ENCODE results near the gene RPP25.

DNA sequence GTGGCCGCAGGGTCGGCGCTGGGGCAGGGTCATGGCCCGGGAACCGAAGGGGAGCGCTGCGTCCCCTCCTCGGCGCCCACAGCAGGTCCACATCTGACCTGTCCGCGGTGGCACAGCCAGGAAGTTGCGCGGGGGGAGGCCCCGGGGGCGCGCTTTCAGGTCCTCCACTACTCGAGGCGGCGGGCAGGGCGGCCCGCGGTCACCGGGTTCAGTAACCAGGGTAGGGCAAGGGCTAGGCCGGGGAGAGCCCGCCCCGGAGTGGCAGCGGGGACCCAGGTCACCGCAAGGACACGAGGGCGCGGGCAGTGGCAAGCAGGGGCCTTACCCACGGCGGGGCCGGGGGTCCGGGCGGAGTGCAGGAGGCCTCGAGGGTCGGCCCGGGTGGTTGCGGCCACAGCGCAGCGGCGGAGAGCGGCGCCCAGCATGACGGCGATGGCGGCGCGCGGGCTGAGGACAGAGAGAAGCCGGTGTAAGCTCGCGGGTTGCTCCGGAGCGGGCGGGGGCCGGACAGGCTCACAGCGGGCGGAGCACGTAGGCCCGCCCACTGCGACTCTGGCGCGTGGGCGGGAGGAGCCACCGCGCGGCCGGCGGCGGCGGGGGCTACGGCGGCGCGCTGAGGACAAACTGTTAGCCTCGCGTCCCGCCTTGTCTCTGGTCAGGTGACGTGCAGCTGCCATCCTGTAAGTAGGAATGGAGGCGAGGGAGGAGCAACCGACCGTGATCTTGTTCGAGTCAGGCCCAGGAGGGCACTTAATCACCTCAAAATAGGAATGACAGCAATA lies 18.8 kb downstream of the RPP25 start, which contains the start of gene COX5A:
- TF ChIP-seq, protein P1, sequence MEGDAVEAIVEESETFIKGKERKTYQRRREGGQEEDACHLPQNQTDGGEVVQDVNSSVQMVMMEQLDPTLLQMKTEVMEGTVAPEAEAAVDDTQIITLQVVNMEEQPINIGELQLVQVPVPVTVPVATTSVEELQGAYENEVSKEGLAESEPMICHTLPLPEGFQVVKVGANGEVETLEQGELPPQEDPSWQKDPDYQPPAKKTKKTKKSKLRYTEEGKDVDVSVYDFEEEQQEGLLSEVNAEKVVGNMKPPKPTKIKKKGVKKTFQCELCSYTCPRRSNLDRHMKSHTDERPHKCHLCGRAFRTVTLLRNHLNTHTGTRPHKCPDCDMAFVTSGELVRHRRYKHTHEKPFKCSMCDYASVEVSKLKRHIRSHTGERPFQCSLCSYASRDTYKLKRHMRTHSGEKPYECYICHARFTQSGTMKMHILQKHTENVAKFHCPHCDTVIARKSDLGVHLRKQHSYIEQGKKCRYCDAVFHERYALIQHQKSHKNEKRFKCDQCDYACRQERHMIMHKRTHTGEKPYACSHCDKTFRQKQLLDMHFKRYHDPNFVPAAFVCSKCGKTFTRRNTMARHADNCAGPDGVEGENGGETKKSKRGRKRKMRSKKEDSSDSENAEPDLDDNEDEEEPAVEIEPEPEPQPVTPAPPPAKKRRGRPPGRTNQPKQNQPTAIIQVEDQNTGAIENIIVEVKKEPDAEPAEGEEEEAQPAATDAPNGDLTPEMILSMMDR (IDR thresholded peaks at IDR 0.05): no peak
- TF ChIP-seq JUN (CRISPR knock-in tag; IDR thresholded peaks at IDR 0.05) (peak; percentile 88), CBFB (CRISPR knock-in tag; IDR thresholded peaks at IDR 0.05; ENCODE audit: low read depth) (no peak), KAT7 (CRISPR knock-in tag; IDR thresholded peaks at IDR 0.05; ENCODE audit: borderline replicate concordance) (peak; percentile 96)
- TF ChIP-seq, protein P2, sequence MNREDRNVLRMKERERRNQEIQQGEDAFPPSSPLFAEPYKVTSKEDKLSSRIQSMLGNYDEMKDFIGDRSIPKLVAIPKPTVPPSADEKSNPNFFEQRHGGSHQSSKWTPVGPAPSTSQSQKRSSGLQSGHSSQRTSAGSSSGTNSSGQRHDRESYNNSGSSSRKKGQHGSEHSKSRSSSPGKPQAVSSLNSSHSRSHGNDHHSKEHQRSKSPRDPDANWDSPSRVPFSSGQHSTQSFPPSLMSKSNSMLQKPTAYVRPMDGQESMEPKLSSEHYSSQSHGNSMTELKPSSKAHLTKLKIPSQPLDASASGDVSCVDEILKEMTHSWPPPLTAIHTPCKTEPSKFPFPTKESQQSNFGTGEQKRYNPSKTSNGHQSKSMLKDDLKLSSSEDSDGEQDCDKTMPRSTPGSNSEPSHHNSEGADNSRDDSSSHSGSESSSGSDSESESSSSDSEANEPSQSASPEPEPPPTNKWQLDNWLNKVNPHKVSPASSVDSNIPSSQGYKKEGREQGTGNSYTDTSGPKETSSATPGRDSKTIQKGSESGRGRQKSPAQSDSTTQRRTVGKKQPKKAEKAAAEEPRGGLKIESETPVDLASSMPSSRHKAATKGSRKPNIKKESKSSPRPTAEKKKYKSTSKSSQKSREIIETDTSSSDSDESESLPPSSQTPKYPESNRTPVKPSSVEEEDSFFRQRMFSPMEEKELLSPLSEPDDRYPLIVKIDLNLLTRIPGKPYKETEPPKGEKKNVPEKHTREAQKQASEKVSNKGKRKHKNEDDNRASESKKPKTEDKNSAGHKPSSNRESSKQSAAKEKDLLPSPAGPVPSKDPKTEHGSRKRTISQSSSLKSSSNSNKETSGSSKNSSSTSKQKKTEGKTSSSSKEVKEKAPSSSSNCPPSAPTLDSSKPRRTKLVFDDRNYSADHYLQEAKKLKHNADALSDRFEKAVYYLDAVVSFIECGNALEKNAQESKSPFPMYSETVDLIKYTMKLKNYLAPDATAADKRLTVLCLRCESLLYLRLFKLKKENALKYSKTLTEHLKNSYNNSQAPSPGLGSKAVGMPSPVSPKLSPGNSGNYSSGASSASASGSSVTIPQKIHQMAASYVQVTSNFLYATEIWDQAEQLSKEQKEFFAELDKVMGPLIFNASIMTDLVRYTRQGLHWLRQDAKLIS (CRISPR knock-in tag; IDR thresholded peaks at IDR 0.05; ENCODE audit: borderline replicate concordance): no peak
- TF ChIP-seq, protein P3, sequence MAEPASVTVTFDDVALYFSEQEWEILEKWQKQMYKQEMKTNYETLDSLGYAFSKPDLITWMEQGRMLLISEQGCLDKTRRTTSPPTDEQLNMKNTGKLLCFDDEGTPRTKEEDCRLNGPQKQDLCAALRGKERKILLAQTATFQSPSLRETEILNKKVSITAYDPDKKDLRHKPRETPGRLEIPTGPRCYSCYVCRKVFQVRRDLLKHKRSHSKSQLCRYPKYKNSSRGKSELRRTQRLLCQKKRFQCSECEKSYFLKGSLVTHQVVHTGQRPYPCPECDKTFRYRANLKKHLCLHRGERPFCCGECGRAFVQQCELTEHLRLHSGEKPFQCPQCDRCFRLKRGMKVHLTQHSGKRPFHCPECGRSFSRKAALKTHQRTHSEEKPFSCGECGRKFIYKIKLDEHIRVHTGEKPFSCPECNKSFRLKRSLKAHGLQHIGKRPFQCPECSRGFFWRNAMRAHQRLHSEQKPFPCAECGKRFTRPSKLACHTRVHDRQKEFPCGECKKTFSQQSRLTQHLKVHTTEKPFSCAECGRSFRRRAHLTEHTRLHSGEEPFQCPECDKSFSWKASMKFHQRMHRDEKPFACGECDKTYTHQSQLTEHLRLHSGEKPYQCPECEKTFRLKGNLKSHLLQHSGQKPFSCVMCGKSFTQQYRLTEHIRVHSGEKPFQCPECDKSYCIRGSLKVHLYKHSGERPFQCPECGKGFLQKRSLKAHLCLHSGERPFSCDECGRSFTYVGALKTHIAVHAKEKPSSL (CRISPR knock-in tag; conservative IDR thresholded peaks at IDR 0.05): no peak
- TF ChIP-seq, protein P4, sequence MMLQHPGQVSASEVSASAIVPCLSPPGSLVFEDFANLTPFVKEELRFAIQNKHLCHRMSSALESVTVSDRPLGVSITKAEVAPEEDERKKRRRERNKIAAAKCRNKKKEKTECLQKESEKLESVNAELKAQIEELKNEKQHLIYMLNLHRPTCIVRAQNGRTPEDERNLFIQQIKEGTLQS (CRISPR knock-in tag; conservative IDR thresholded peaks at IDR 0.05): no peak

Data from WTC11 (cell line).